Parathyroid adenoma (tissue), 2 donors: ENCODE measurements around the gene MOB3B.

ENCODE experiments used
- H2AFZ ChIP-seq: fragments of 300-600 bp; sonication (generic); one replicate; pipeline ENCODE4 v1.7.0; 2017; ENCODE audit warnings: antibody characterized with exemption, mild to moderate bottlenecking
- H3K27ac ChIP-seq: fragments of 300-600 bp; sonication (generic); one replicate; pipeline ENCODE4 v1.7.0; 2017
- H3K27me3 ChIP-seq: fragments of 300-600 bp; sonication (generic); one replicate; pipeline ENCODE4 v1.7.0; 2017; ENCODE audit warnings: low read length; ENCODE audit not compliant: control insufficient read depth, insufficient read depth
- H3K36me3 ChIP-seq: fragments of 300-600 bp; sonication (generic); one replicate; pipeline ENCODE4 v1.7.0; 2017; ENCODE audit warnings: low read length; ENCODE audit not compliant: control insufficient read depth, insufficient read depth
- H3K4me1 ChIP-seq: fragments of 300-600 bp; sonication (generic); one replicate; pipeline ENCODE4 v1.7.0; 2017; ENCODE audit warnings: control low read depth
- H3K4me2 ChIP-seq: fragments of 300-600 bp; sonication (generic); one replicate; pipeline ENCODE4 v1.7.0; 2017; ENCODE audit warnings: low read length
- H3K4me3 ChIP-seq: fragments of 300-600 bp; sonication (generic); one replicate; pipeline ENCODE4 v1.7.0; 2017; ENCODE audit warnings: low read depth, low read length
- H3K79me2 ChIP-seq: fragments of 300-600 bp; sonication (generic); one replicate; pipeline ENCODE4 v1.7.0; 2017; ENCODE audit warnings: control low read depth
- H3K9ac ChIP-seq: fragments of 300-600 bp; sonication (generic); one replicate; pipeline ENCODE4 v1.7.0; 2017; ENCODE audit warnings: mild to moderate bottlenecking
- H3K9me3 ChIP-seq: fragments of 300-600 bp; sonication (generic); one replicate; pipeline ENCODE4 v1.7.0; 2017; ENCODE audit warnings: low read length; ENCODE audit not compliant: control insufficient read depth
- CTCF ChIP-seq: fragments of 300-600 bp; sonication (generic); IDR thresholded peaks from one replicate; pipeline ENCODE4 v1.7.0; 2017; ENCODE audit warnings: antibody characterized with exemption, mild to moderate bottlenecking
- donor health status: primary hyperparathyroidism.

Gene MOB3B

GRCh38 chr9:27293996-27294395, 235.6 kb downstream of the MOB3B start:
- TF ChIP-seq CTCF, result no peak
- Histone ChIP-seq H3K9me3 (no peaks in the 10 kb centered on the region), H3K27me3 (no peaks in the 10 kb centered on the region), H3K4me3 (no peak overlapping the region), H3K36me3 (no peaks in the 10 kb centered on the region), H3K9ac (no peak overlapping the region), H3K79me2 (no peaks in the 10 kb centered on the region), H2AFZ (no peak overlapping the region), H3K4me2 (no peak overlapping the region), H3K27ac (no peak overlapping the region), H3K4me1 (no peaks in the 10 kb centered on the region)

- no peak for TF ChIP-seq CTCF
- H3K36me3 ChIP-seq, result no peaks in the 10 kb centered on the region
- no peaks in the 10 kb centered on the region for H3K4me1 ChIP-seq
- no peaks in the 10 kb centered on the region for H3K9me3 ChIP-seq
- no peaks in the 10 kb centered on the region for H3K79me2 ChIP-seq
- no peak overlapping the region for H3K4me2 ChIP-seq
- no peak overlapping the region for H3K9ac ChIP-seq
- H3K27ac ChIP-seq, result no peak overlapping the region
- no peak overlapping the region for H2AFZ ChIP-seq
- no peak overlapping the region for H3K4me3 ChIP-seq
- no peaks in the 10 kb centered on the region for H3K27me3 ChIP-seq
These were observed 236.8 kb downstream of the MOB3B start for GRCh38 chr9:27292659-27293405.

- Histone ChIP-seq H2AFZ (no peak overlapping the region), H3K4me2 (no peak overlapping the region), H3K36me3 (no peaks in the 10 kb centered on the region), H3K79me2 (no peaks in the 10 kb centered on the region), H3K9me3 (no peaks in the 10 kb centered on the region), H3K4me3 (no peak overlapping the region), H3K9ac (no peak overlapping the region), H3K27ac (no peak overlapping the region), H3K4me1 (no peaks in the 10 kb centered on the region), H3K27me3 (no peaks in the 10 kb centered on the region)
- TF ChIP-seq CTCF, result no peak
These were observed 238.3 kb downstream of the MOB3B start for GRCh38 chr9:27291292-27291691.

DNA sequence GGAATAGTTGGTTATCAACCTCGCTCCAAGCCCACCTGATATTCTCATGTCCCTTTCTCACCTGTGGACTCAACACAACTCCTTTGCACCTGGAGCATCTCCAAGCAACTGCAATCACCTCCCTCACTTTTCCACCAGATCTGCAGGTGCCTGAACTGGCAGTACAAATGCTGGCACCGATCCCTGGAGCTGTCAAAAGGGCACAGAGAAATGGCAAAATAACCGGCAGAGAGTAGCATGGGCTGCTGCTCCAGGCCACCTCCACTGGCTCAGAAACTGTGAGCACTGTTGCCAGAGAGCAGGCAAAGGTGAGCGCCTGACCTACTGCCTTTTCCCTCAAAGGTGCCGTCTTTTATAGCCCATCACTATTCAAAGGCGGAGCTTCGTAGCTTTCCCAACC, 247.3 kb downstream of the MOB3B start:
- H3K36me3 ChIP-seq, result no peaks in the 10 kb centered on the region
- no peak for TF ChIP-seq CTCF

GRCh38 chr9:27280860-27281259, 248.8 kb downstream of the MOB3B start:
- TF ChIP-seq CTCF, result no peak
- Histone ChIP-seq H3K27me3 (no peaks in the 10 kb centered on the region), H3K27ac (no peak overlapping the region), H3K36me3 (no peaks in the 10 kb centered on the region), H3K9ac (no peak overlapping the region), H2AFZ (no peak overlapping the region), H3K4me3 (no peak overlapping the region), H3K9me3 (no peaks in the 10 kb centered on the region), H3K4me1 (no peaks in the 10 kb centered on the region), H3K4me2 (no peak overlapping the region), H3K79me2 (no peaks in the 10 kb centered on the region)

More for the DNA sequence above, 247.3 kb downstream of the MOB3B start:
- H3K4me3 ChIP-seq, result no peak overlapping the region
- H3K9me3 ChIP-seq, result no peaks in the 10 kb centered on the region
- no peaks in the 10 kb centered on the region for H3K4me1 ChIP-seq
- no peaks in the 10 kb centered on the region for H3K27me3 ChIP-seq
- no peak overlapping the region for H3K4me2 ChIP-seq
- no peak overlapping the region for H3K27ac ChIP-seq
- H3K79me2 ChIP-seq, result no peaks in the 10 kb centered on the region
- H2AFZ ChIP-seq, result no peak overlapping the region
- H3K9ac ChIP-seq, result no peak overlapping the region
